Mesothelial cell of epicardium (in vitro differentiated cells): ENCODE measurements around the gene GPR21. TPM values are rescaled to one million over a fixed set of nuclear protein-coding genes. Genes with fewer than 3 reads are reported as not detected.

Experiments used
- DNase-seq, 2 experiments: peaks; one replicate each; pipeline ENCODE4 v3.0.0; 2021; ENCODE audit warnings: low spot score in 2 of 2; ENCODE audit not compliant: unreplicated experiment in 2 of 2
- H3K27ac Mint-ChIP-seq: 2 replicates; pipeline ENCODE4 v1.8.0; 2021; ENCODE audit warnings: mixed read lengths
- H3K27me3 Mint-ChIP-seq: 2 replicates; pipeline ENCODE4 v1.8.0; 2021; ENCODE audit warnings: low read depth, mixed read lengths
- H3K36me3 Mint-ChIP-seq: 2 replicates; pipeline ENCODE4 v1.8.0; 2021; ENCODE audit warnings: mixed read lengths
- H3K4me1 Mint-ChIP-seq: 2 replicates; pipeline ENCODE4 v1.8.0; 2021; ENCODE audit warnings: mixed read lengths
- H3K4me3 Mint-ChIP-seq: 2 replicates; pipeline ENCODE4 v1.8.0; 2021; ENCODE audit warnings: mild to moderate bottlenecking, moderate library complexity, mixed read lengths
- H3K9me3 Mint-ChIP-seq: 2 replicates; pipeline ENCODE4 v1.8.0; 2021; ENCODE audit warnings: mixed read lengths
- CTCF ChIP-seq: fragments of 200-600 bp; sonication (generic); IDR thresholded peaks from one replicate; pipeline ENCODE4 v1.5.0; 2021; ENCODE audit warnings: antibody characterized with exemption; ENCODE audit not compliant: unreplicated experiment
- total RNA-seq: library from RNA; stranded (reverse); gene quantifications from 3 replicates; pipeline ENCODE4 v1.2.1, GENCODE V29; 2021

GPR21 gene
- total RNA-seq, 1 donor from 2014 or later = 3.8 TPM

- no peak overlapping the region for H3K27ac Mint-ChIP-seq
- peaks cover 35% of the 10 kb centered on the region for H3K36me3 Mint-ChIP-seq
- no peak overlapping the region for H3K4me3 Mint-ChIP-seq
- H3K27me3 Mint-ChIP-seq = no peaks in the 10 kb centered on the region
- DNase-seq = no peak
- peak; percentile 74 for TF ChIP-seq CTCF
- no peaks in the 10 kb centered on the region for H3K9me3 Mint-ChIP-seq
- H3K4me1 Mint-ChIP-seq = peaks cover 7% of the 10 kb centered on the region
These were observed 48.4 kb downstream of the GPR21 start for GRCh38 chr9:123081824-123082223.

GRCh38 chr9:123083680-123084079 is 50.2 kb downstream of the GPR21 start:
- H3K4me3 Mint-ChIP-seq = no peak overlapping the region
- peaks cover 7% of the 10 kb centered on the region for H3K4me1 Mint-ChIP-seq
- H3K36me3 Mint-ChIP-seq = peaks cover 38% of the 10 kb centered on the region
- H3K27me3 Mint-ChIP-seq = no peaks in the 10 kb centered on the region
- H3K9me3 Mint-ChIP-seq = no peaks in the 10 kb centered on the region
- H3K27ac Mint-ChIP-seq = no peak overlapping the region
- no peak for DNase-seq
- TF ChIP-seq CTCF = no peak

- Mint-ChIP-seq H3K9me3 (no peaks in the 10 kb centered on the region), H3K36me3 (peaks cover 43% of the 10 kb centered on the region), H3K27ac (no peak overlapping the region), H3K27me3 (no peaks in the 10 kb centered on the region), H3K4me1 (peaks cover 7% of the 10 kb centered on the region), H3K4me3 (no peak overlapping the region)
- TF ChIP-seq CTCF = no peak
- no peak for DNase-seq
These were observed 50.8 kb downstream of the GPR21 start for GRCh38 chr9:123084256-123084655.

Other genes starting within 250 kb of the GPR21 start
- not detected in 3 replicates for gene OR5C1, start 244.7 kb upstream of the GPR21 start, total RNA-seq
- not detected in 3 replicates for gene OR1K1, start 233.5 kb upstream of the GPR21 start, total RNA-seq
- 25.7 to 30.5 TPM (median 26.8 TPM) in 3 replicates for gene PDCL, start 205.1 kb upstream of the GPR21 start, total RNA-seq
- gene RC3H2, start 128.3 kb upstream of the GPR21 start, total RNA-seq = 67.9 to 68.6 TPM (median 68.3 TPM) in 3 replicates
- gene ZBTB6, start 120.3 kb upstream of the GPR21 start, total RNA-seq = 9.6 to 10.4 TPM (median 10.2 TPM) in 3 replicates
- gene ZBTB26, start 102.2 kb upstream of the GPR21 start, total RNA-seq = 15.7 to 16.7 TPM (median 16.2 TPM) in 3 replicates
- gene RABGAP1, start 92.6 kb upstream of the GPR21 start, total RNA-seq = 79.6 to 88.1 TPM (median 84.5 TPM) in 3 replicates
- 65.9 to 67.1 TPM (median 66.9 TPM) in 3 replicates for gene STRBP, start 234.9 kb downstream of the GPR21 start, total RNA-seq